NCI-H446 (cell line): Measurements from ENCODE around the gene TMOD2.

Source experiments
- DNase-seq, 2 experiments: peaks; one replicate each; lab custom pipeline; 2025; lab: John Stamatoyannopoulos, UW

TMOD2 gene

DNA sequence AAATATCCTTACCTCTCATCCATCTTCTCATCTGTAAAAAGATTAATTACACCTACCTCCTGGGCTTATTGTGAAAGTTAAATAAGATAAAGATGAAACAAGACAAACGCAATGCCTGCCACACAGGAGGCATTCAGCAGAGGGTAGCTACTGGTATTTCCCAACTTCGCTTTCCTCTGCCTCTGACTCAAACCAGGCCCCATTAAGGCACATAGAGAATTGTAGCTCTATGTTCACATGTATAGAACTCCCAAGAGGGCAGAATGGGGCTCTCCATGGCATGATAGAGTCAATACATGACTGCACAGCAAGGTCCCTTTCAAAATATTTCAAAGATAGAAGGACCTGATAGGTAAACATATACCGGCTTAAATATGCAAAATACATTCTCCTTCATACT lies 15.3 kb upstream of the TMOD2 start:
- DNase-seq = no peak

DNA sequence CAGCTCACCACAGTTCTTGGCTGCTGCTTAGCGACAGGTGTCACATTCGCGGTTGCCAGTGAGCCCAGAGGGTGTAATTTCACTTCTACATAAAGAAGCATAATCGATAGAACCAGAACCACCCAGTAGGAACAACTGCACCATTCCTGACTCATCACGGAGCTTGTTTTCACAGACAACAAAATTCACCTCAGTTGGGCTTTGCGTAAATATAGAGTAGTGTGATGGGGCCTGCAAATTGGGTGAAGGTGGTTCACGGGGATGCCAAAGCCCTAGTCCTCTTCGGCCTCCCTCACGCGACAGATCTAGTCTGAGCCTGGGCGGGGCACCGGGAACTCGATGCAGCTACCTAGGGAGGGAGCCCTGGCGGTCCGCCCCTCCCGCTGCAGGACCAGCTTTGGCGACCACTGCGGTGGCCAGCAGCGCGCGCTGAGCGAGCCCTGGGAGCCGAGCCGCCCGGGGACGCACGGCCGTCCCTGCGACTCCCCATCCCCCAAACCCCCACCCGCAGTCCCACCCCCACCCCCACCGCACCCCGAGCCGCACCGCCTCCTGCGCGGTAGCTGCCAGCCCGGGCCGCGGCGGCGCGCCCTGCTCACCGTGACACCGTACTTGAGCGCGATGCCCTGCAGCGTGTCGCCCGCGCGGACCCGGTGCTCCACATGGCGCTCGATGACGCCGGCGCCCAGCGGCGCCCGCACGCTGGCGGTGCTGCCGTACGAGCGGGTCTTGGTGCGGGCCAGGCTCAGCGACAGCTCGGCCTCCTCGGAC lies 14.5 kb upstream of the TMOD2 start:
- peak in 1 of 2 experiments; percentile 54 for DNase-seq

DNA sequence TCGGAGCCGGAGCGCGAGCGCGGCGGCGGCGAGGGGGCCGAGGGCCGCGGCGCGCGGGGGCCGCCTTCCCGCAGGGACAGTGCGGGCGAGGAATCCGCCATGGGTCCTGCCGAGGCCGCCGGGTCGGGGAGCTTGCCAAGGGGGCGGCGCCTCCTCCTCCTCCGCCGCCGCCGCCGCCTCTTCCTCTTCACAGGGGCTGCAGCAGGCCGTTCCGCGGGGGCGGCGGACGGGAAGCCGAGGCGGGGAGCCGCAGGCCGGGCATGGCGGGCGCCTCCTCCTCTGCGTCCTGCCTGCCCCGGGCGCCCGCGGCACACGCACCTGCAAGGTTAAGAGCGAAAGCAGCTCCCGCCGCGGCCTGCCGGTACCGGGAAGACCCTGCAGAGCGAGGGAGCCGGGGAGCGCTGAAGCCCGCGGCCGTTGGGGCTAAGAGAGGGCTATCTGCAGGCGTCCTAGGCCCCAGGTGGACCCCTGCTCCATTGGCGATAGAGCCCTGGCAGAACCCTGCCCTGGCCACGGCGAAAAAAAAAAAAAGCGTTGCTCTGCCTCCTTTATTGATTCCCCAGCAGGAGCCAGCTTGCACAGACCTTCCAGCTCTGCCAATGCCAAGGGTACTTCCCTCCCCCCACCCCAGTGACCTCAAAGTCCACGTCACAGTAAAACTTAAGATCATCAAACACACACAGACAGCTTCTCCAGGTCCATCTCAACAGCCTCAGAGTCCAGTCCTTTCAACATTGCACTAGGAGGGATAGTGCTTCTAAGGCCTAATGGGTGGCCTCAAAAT lies 13.7 kb upstream of the TMOD2 start, which contains the start of gene LYSMD2:
TSS of gene LYSMD2 (minus strand) at position 134 of the 784 bp plus-strand sequence. CDS start at position 101, 33 bp downstream.
- peak; percentile 24 to 62 for DNase-seq

DNA sequence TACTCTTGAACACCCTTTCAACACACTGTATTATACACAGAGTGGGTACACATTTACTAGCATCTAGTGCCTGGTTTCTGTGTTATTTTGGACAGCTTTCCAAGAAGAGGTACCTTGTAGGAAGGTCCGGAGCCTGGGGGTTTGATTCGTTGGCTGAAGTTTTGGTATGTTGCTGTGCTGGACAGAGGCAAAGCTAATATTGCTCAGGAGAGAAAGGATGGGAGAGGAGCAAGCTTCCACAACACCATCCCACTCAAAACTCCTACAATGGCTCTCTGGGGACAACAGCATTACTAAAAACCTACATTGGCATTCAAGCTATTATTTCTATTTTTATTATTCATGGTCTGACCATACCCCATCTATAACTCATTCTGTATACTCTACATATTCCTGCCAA lies 12.8 kb upstream of the TMOD2 start:
- DNase-seq = no peak

DNA sequence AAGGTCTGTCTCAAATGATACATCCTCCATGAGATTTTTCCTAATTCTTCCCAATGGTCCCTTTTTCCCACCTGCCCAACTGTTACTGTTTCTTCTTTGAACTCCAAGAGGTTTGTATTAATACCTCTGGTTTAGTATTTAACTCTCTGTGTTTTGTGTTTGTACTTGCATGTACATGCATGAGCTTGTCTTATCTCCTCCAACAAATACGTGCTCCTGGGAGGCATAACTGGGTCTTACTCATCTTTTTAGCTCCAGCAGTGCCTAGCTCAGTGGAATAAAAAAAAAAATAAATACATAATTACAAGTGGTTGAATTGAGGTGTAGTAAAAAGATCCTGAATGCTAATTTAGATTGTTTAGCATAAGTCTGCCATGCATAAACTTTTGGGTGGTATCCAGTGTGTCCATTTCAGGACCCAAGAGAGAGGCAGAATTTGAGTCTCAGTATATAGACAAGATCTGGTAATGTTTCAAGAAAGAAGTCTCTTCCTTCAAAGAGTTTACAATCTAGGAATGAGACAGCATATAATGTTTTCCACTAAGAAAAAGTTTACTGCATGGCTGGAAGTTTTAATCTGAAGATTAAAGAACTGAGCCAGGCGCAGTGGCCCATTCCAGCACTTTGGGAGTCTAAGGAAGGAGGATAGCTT lies 12.2 kb upstream of the TMOD2 start:
- no peak for DNase-seq

DNA sequence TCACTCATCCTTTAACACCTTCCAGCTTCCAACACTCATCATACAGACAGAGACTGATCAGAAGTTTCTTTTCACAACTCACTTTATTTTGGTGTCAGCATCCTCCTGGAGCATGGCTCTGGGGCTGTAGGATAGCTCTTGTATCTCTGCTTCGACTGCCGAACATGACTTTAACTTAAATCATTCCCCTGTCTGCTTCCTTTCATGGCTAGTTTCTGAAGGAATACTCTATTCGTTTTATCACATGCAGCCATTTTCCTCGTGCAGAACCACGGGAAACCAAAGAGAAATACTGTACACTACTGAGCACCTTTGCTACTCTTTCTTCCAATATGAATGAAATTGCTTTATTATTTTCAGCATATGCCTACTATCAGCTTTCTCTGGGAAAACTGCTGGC lies 2.1 kb upstream of the TMOD2 start:
- DNase-seq = no peak

DNA sequence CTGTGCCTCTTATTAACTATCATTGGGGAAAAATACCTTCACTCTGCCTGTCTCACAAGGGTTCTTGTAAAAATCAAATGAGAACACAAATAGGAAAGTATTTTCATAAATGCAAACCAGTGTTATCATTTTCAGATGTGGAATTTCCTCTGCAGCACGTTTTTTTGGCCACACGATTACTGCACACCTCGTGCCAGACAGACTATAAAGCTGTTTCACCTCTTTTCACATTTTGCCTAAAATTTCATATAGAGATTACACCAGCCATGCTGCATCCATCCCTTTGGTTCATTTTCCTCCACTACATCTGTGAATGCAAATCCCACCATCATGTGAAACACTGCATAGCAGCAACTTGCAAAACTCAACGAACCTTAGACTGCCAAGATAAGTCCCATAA lies 1.2 kb upstream of the TMOD2 start:
- DNase-seq = no peak

DNA sequence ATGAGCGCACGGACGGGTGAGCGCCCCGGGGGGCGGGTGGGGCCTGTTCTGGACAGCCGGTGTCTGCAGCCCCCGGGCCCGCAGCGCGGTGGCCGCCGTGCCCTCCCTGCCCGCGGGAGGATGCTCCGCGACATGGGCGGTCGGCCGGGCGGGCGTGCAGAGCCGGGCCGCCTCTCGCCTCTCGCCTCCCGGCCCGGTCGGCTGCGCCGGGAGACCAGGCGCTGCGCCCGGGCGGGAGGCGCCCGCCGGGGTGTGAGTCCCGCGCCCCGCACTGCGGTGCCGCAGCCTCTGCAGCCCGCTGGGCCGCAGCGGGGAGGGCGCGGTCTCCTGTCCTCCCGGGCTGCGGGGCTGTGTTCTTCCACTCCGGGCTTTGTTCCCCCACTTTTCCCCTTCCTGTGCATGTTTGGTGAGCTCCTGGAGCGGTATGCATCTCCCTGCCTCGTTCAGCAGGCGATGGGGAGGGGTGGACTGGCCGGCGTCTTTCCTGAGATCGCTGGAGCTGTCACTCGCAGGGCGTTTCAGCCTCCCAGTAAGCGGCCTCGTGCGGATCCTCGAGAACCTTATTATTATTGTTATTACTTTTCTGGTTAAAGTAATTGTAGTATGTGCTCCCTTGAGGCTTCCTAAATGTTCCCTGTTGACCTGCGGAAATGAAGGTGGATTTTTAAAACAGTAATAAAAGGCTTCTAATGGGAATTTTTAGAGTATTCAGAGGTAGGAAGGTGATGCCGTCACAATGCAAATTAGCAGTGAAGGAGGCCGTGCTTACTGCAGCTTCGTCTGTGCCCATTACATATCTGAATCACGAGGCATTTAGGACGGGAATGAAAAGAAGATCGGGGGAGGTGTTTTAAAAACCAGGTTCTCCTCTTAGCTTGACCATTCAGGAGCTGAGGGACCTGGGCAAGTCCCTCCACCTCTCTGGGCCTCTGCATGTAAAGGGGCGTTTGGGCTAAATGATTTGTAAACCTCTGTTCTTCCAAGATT lies 593 bp downstream of the TMOD2 start:
- DNase-seq = peak in 1 of 2 experiments; percentile 4

DNA sequence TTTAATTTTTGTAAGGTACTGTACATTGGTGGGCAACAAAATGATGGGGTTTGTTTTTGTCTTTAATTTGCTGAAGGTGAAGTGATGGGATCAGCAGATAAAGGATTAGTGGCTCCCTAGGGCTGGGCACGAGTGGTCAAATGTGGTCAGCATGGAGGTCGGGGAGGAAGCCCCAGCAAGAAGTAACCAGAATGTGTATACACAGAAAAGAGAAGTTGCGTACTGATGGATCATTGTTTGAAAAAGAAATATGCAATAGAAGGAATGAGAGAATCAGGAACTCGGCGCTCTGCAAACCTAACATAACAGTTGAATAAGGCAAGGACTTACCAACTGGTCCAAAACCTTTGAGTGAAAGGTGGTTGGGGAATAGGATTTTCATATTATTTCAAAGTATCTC lies 1.5 kb downstream of the TMOD2 start:
- no peak for DNase-seq

DNA sequence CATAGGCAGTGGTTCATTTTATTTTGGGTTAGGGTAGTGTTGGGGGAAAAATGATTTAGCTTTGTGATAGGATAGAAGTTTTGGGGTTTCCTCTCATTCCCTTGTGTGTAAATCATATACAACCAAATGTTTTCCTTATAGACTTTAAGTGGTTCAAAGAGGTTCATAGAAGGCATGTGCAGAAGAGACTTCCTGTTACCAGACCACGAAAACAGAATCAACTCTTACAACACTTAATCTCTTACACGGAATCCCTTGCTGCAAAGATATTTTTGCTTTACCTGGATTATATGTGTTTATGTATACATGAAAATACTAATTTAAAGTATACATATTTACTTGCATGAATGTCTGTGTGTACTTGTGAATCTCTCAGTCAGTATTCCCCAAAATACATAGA lies 2.9 kb downstream of the TMOD2 start:
- DNase-seq = no peak

DNA sequence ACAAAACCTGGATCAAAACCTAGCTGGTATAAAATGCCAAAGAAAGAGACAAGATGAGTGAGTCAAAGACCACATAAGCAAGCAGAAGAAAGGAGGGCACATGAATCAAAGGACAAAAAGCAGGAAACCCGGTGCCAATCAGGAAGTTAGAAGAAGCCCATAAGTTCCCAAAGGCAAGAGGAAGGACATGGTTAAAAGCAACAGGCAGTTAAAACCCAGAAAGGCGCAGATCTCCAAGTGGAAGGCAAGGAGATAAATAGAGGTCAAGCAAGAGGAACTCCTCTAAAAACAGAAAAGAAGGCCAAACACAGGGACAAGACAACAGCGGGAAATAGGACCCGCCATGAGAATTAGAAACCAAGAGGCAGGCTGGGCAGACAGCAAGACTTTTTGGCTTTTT lies 4.4 kb downstream of the TMOD2 start:
- no peak for DNase-seq

DNA sequence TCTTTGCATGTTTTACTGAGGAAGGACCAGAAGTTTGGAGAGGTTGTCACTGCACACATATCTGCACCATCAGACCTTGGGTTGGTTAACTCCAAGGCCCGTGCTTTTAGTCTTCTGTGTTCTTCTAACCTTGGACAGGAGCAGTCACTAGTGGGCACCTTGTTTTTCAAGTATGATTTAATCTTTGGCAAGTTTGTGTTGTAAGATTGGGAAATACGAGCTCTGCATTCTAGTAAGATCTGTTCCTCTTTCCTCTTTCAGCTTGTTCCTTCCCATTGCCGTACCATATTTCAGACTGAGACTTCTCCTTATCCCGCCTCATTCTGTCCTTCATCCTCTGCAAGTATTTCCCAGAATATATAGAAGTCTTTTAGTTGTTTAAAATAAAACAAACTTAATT lies 5.1 kb downstream of the TMOD2 start:
- no peak for DNase-seq

DNA sequence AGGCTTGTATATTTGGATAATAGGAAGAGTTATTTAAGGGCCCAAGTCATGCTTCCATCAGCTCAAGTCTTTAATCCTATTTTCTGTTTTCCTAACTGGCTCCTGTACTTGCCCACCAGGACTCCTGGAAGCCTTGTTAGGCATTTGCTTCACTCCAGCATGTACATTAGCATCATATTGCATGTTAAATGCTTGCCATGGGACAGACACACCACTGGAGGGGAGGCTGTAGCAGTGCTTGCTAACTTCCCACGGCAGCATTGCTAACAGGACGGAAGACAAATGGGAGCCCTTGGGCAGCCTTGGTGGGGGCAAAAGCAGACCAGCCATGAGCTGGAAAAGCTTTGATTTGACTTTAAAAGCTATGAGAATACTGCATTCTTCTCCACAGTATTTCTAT lies 6.1 kb downstream of the TMOD2 start:
- no peak for DNase-seq

DNA sequence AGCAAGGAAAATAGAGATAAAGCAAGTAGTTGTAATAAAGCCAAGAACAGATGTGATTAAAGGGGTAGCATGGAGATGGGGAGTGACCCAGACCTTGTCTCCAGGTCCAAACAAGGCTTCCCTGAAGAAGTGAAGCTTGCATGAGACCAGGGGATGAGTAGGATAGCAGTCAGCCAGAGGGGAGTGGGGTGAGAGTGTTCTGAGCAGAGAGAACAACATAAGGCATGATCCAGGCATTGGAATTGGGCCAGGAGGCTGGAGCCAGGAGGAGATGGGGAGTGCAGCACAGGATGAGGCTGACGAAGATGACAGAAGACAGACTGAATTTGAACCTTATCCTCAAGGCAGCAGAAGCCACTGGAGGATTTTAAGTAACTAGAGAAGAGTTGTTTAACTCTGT lies 7.2 kb downstream of the TMOD2 start:
- peak; percentile 78 to 88 for DNase-seq

DNA sequence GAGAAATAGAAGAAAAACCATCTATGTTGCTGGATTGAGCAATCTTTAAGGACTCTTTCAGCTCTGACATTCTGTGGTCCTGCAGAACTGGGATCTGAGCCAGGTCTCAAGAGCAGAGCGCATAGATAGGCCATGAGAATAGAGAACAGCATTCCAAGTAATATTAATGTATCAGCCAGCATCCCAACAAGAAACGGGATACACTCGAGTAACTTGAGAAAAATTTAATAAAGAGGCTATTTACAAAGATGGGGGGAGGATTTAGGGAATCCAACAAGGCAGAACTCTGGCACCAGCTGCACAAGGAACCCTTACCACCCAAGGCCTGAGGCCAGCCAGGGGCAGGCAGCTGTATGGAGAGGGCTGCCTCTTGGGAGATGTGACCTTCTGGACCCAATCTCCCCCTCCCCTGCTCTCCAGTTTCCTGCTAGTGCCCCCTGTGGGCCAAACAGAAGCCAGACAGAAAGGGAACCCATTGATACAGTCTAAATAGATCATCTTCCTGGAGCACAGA lies 8.2 kb downstream of the TMOD2 start:
- peak; percentile 48 to 84 for DNase-seq

DNA sequence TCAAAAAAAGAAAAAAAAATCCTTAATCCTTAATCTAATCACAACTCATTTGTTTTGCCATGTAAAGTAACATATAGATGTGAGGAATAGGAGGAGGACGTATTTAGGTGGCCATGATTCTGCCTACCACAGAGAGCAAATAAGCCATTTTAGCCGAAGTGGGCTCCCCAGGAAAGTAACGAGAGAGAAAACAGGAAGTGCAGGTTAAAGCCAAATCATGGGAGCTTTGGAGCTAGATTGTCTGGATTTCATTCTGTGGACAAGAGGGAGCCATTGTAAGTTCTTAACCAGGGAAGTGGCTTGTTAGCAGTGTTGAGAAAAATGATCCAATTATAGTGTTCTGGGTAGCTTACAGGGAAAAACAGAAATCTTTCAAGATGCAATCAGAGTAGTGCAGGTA lies 9.4 kb downstream of the TMOD2 start:
- DNase-seq = no peak

DNA sequence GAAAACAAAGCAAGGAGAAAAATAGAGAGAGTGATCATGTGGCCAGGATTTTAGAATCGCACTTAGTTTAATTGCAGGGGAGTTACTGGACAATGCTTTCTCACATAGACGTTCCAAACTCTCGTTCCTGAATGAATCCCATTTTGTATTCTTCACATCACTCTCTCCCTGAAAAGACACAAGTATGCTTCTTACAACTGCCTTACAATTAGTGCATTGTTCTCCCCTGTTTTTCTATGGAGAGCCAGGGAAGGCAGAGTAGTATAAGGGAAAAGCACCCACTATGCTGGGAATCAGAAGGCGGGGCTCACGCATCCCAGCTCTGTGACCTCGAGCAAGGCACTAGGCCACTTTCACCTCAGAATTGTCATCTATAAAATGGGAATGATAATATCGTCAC lies 14.4 kb downstream of the TMOD2 start:
- DNase-seq = no peak

DNA sequence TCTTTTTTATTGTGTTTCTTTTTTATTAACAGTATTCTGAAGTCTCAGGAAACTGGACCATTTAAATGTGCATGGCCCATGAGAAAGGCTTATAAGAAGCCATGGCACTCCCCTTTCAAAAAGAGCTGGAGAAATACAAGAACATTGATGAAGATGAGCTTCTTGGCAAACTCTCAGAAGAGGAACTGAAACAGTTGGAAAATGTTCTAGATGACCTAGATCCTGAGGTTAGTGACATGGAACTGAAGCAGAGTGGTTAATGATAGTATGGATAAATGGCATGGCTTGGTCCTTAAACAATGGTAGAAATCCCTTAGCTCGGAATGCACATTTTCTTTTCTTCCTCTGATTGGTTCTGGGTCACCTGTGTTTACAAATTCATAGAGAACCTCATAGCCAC lies 14.9 kb downstream of the TMOD2 start:
- no peak for DNase-seq

DNA sequence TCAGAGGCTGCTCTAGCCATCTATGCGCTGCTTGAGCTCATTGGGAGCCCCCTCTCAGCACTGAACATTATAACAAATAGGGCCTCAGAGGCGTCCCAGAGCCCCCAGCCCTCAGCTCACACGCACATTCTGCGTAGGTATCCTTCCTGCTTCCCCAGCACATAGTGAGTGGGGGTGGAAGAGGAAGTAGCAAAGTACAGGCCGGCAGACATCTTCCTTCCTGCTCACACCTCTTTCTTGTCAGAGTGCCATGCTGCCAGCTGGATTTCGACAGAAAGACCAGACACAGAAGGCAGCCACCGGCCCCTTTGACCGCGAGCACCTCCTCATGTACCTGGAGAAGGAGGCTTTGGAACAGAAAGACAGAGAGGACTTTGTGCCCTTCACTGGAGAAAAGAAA lies 16.6 kb downstream of the TMOD2 start:
- DNase-seq = no peak

DNA sequence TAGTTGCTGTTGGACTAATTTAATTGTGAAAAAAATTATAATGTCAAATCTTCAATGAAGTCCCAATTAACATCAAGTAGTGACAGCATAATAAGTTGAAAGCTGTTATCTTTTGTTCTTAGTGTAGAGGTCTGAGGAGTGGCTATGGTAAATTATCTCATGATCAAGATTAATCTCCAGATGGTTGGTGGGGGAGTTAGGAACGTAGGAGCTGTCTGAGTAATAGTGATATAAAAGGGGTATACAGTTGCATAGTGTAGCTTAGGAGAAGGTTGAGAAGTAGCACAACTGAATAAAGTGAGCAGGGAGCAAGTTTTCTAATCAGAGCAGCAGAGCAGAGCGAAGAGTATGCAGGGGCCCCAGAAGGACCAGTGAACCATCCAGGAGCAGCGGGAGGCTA lies 19.5 kb downstream of the TMOD2 start:
- no peak for DNase-seq

DNA sequence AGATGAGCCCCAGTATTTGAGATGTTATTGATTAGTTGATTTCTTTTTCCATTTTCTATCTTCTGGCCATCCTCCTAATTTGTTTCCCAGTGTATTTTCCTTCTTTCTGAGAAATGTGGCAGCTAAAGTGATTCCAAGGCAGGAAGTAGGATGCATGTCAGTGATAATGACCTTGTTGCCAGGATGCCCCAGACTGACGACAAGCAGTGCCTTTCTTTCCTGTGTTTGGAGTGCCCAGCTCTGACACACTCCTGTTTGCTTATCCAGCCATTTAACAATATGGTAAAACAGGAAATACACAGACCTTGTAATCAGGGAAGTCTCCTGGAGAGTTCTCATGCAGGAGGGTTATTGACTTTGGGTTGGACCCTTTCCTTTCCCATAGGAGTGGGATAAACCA lies 20.4 kb downstream of the TMOD2 start:
- DNase-seq = no peak

DNA sequence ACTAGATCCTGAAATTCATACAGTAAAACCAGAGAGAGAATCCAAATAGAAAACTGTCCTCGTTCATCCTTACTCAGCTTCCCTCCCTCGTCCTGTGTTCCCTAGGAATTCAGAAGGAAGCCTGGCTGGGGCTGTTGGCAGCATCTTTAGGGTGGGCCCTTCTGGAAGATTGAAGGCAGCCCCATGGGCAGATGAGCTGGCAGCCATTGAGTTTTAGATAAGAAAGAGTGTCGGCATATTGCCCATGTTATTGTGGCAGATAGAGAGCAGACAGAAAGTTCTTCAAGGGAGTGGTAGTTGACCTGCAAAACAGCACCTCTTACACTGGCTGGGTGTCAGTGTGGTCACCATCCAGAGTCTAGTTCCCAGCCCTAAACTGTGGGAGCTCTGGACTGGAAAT lies 23.5 kb downstream of the TMOD2 start:
- no peak for DNase-seq
